Heart left ventricle (tissue), 13 donors: ENCODE measurements around the gene C10orf53.

Source experiments
- POLR2A ChIP-seq, 2 donors: fragments of 450-650 bp; IDR thresholded peaks; one replicate each; pipeline ENCODE4 v1.6.1; 2017; ENCODE audit warnings: antibody characterized with exemption in 2 of 2, mild to moderate bottlenecking in 2 of 2, moderate library complexity in 2 of 2
- TF ChIP-seq, protein P1 (sequence below), 12 donors: fragments of 200-600 bp; sonication (generic) in 4 of 12; IDR thresholded peaks; one replicate each; pipeline versions ENCODE4 v1.5.0 to v1.8.0; 2018 to 2022; ENCODE audit warnings: antibody characterized with exemption in 12 of 12, mild to moderate bottlenecking in 5 of 12
- donor health status: ischemic (EF 13 %, LVEDD 7.1; RV severe dilation, severe dysfunction).
- donor health status: DM: no; HTN: yes; CAD: no.
- donor health status: DM: no; HTN: no; CAD: no.
- donor health status: ischemic (EF 25% LVEDD 6.9; RV normal size, moderate dysfunction).
- donor health status: ischemic (EF 25% LVEDD 5.7; RV mildly dilated, moderate dysfunction).
- donor health status: ischemic (EF 35%, LVEDD 5.7; RV mildly dilated, moderate dysfunction).
- donor health status: nonischemic (EF 11% LVEDD 7.7; RV severe dilation, severe dysfunction).
- donor health status: DM: yes; HTN: yes; CAD: no.
- donor health status: PGD.
- donor health status: ischemic (EF 29% LVEDD 5.4; RV normal size, mild dysfunction).
- donor health status: nonischemic (EF 23%, LVEDD 6.1; RV moderate dilation, normal function).

DNA sequence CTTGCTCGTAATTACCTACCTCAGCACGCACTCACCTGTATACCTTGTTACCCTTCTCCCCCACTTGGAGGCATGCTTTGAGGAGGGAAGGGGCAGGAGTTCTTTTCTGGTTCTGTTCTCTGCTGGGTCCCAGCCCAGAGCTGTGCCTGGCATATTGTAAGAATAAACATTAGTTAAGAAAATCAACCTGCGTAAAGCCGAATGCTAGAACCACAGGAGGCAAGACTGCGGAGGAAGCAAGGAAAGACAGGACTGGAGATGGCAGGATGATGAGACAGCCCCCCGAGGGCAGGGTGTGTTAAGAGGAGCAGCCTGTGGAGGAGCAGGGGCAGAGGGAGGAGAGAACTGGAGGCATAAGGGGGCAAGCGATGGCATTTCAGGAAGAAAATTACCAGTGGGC is 9.5 kb downstream of the C10orf53 start:
- TF ChIP-seq, protein P1, sequence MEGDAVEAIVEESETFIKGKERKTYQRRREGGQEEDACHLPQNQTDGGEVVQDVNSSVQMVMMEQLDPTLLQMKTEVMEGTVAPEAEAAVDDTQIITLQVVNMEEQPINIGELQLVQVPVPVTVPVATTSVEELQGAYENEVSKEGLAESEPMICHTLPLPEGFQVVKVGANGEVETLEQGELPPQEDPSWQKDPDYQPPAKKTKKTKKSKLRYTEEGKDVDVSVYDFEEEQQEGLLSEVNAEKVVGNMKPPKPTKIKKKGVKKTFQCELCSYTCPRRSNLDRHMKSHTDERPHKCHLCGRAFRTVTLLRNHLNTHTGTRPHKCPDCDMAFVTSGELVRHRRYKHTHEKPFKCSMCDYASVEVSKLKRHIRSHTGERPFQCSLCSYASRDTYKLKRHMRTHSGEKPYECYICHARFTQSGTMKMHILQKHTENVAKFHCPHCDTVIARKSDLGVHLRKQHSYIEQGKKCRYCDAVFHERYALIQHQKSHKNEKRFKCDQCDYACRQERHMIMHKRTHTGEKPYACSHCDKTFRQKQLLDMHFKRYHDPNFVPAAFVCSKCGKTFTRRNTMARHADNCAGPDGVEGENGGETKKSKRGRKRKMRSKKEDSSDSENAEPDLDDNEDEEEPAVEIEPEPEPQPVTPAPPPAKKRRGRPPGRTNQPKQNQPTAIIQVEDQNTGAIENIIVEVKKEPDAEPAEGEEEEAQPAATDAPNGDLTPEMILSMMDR (IDR thresholded peaks at IDR 0.05): no peak
- TF ChIP-seq POLR2A (IDR thresholded peaks at IDR 0.05): no peak
